ENCODE data around the gene EYA2. TPM values are rescaled to one million over a fixed set of nuclear protein-coding genes. Genes with fewer than 3 reads are reported as not detected.

EYA2 gene
- total and polyA plus RNA-seq, 2 of the 4 experiments (the other 2 are of a cell fraction), result 2.3 to 5.4 TPM

- dilution Hi-C loops (cut with HindIII; ENCODE audit: low sequenced_read_pairs, unreplicated experiment), result no loop called here
- Histone ChIP-seq H2AK5ac (ENCODE audit: low read depth, low read length) (peak overlapping the region; percentile 31; the same call in 1 of the 2 replicates), H4K5ac (ENCODE audit: low read depth, low read length) (peak overlapping the region; percentile 78), H3K9me3 (ENCODE audit: control insufficient read depth, insufficient read depth, low read length) (no peaks in the 10 kb centered on the region), H2BK120ac (ENCODE audit: low read depth, low read length) (peak overlapping the region; percentile 55; the same call in 1 of the 2 replicates), H2AFZ (replicated peaks; ENCODE audit: low read length, poor library complexity) (peak overlapping the region; percentile 7), H3K36me3 (ENCODE audit: control insufficient read depth, insufficient read depth, low read length) (no peaks in the 10 kb centered on the region), H3K27ac (ENCODE audit: insufficient read depth, low read length) (peak overlapping the region; percentile 76; the same call in 1 of the 2 replicates), H3K4ac (ENCODE audit: low read depth, low read length) (peak overlapping the region; percentile 47), H3K27me3 (ENCODE audit: control insufficient read depth, insufficient read depth, low read length) (no peaks in the 10 kb centered on the region), H2BK20ac (ENCODE audit: low read depth, low read length) (peak overlapping the region; percentile 38), H3K23ac (ENCODE audit: low read depth, low read length) (peak overlapping the region; percentile 29; the same call in 1 of the 2 replicates), H3K56ac (ENCODE audit: extremely low read depth, insufficient read depth, low read length) (no peak overlapping the region), H3K4me1 (ENCODE audit: control insufficient read depth, insufficient read depth, low read length) (peaks cover 20% of the 10 kb centered on the region), H3K9ac (ENCODE audit: low read depth, low read length) (peak overlapping the region; percentile 40; the same call in 1 of the 2 replicates), H4K20me1 (ENCODE audit: insufficient read depth, low read length) (no peaks in the 10 kb centered on the region), H3K4me2 (ENCODE audit: low read depth, low read length) (peak overlapping the region; percentile 11), H2BK15ac (ENCODE audit: low read depth, low read length) (peak overlapping the region; percentile 13; the same call in 1 of the 3 replicates), H2AK9ac (replicated peaks; ENCODE audit: low read depth, low read length, poor library complexity) (no peak overlapping the region), H3K79me1 (ENCODE audit: low read depth in 1 of 2, low read length in 2 of 2) (no peaks in the 10 kb centered on the region), H3K4me3 (ENCODE audit: insufficient read depth, low read depth, low read length) (no peak overlapping the region), H3K14ac (replicated peaks; ENCODE audit: low read depth, low read length) (peak overlapping the region; percentile 51), H4K91ac (ENCODE audit: insufficient read depth, low read depth, low read length) (peak overlapping the region; percentile 10; the same call in 1 of the 2 replicates), H4K8ac (ENCODE audit: low read depth in 2 of 2, low read length in 2 of 2) (peak overlapping the region in 1 of 2 experiments; percentile 61; a peak in 1 of 4 replicates), H2BK5ac (ENCODE audit: low read depth, low read length, poor library complexity, severe bottlenecking) (peak overlapping the region; percentile 12), H3K18ac (ENCODE audit: low read depth, low read length) (peak overlapping the region; percentile 83), H3K9me1 (ENCODE audit: insufficient read depth, low read length) (peaks cover 16% of the 10 kb centered on the region)
- DNase-seq, result no peak
- no peak for ATAC-seq (ENCODE audit: low read depth)
- TF ChIP-seq MAFK (IDR thresholded peaks at IDR 0.05; ENCODE audit: low read depth, low read length), result no peak
- TF ChIP-seq SMC3 (IDR thresholded peaks at IDR 0.05; ENCODE audit: low read depth, low read length), result no peak
- TF ChIP-seq MXI1 (IDR thresholded peaks at IDR 0.05; ENCODE audit: borderline replicate concordance, low read depth, low read length), result no peak
- in situ Hi-C loops (cut with MboI; ENCODE audit: low sequenced_read_pairs), result no loop called here
- ChIA-PET CTCF (interaction anchor here (0.6 kb wide), 1 partner anchor 102 kb away, joined by 3 read pairs; no protein-coding TSS in a partner anchor), POLR2A (ENCODE audit: unreplicated experiment) (no interaction called here)
- no CpG with 5 or more reads among the region's 16 CpGs for whole genome bisulfite sequencing, 2 experiments (ENCODE audit: extremely low coverage in 2 of 2, insufficient read length in 1 of 2)
- intact Hi-C loops (cut with micrococcal nuclease), result loop anchor here (10.0 kb wide), 1 partner anchor 93 kb away; no protein-coding TSS in a partner anchor
- BruUV-seq (replicated peaks), result no TSS peak
These were observed 222.7 kb downstream of the EYA2 start for GRCh38 chr20:47117371-47117770.

Data from IMR-90 (cell line).